HEK293T (cell line): Measurements from ENCODE around the gene ATP1B2.

ENCODE experiments used
- BHLHE40 ChIP-seq: fragments of 450-650 bp; IDR thresholded peaks from 2 replicates; pipeline ENCODE4 v1.6.1; 2016; ENCODE audit warnings: mild to moderate bottlenecking, moderate library complexity, borderline replicate concordance
- L3MBTL2 ChIP-seq: fragments of 450-650 bp; conservative IDR thresholded peaks from 2 replicates; pipeline ENCODE4 v1.6.1; 2016; ENCODE audit warnings: mild to moderate bottlenecking
- NFRKB ChIP-seq: fragments of 450-650 bp; IDR thresholded peaks from 2 replicates; pipeline ENCODE4 v1.6.1; 2016; ENCODE audit warnings: mild to moderate bottlenecking, moderate library complexity
- SP1 ChIP-seq: fragments of 450-650 bp; IDR thresholded peaks from 2 replicates; pipeline ENCODE4 v1.6.1; 2017
- SUZ12 ChIP-seq: fragments of 450-650 bp; IDR thresholded peaks from 2 replicates; pipeline ENCODE4 v1.6.1; 2016; ENCODE audit warnings: mild to moderate bottlenecking
- TARDBP ChIP-seq: fragments of 450-650 bp; IDR thresholded peaks from 2 replicates; pipeline ENCODE4 v1.6.1; 2016

DNA sequence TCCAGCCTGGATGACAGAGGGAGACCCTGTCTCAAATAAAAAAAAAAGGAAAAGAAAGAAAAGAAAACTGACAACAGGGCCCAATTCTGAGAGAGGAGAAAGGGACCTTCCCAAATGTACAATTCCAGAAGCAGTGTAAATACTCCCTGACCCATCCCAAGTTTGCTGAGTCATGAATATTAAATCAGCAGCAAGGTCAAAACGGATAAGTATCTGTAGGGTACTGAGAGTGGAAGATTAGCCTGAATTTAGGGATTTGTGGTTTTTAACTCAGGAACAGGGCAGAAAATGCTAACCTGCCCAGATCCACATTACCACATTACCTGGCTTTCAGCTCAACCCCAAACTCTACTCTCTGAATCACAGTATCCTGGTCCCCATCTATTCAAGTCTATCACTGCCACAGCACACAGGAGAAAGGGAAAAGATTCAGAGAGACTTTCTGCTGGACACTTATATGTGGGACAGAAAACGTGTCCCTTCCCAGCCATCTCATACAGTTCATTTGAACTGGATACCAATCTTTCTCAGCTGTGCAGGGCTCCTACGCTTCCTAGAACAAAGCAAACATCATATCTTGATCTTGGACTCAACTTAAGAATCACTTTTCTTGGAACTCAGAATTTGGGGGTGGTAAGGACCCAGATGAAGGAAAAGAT, 39.0 kb upstream of the ATP1B2 start:
- TF ChIP-seq NFRKB (no peak), SP1 (no peak), SUZ12 (no peak), TARDBP (no peak), L3MBTL2 (no peak), BHLHE40 (no peak)
